Fibroblast of lung (primary cell): Measurements from ENCODE around the gene RAB1A. TPM values are rescaled to one million over a fixed set of nuclear protein-coding genes. Genes with fewer than 3 reads are reported as not detected.
A peak's percentile ranks its signal among the peaks of the same experiment; 100 is the strongest.

Experiments used
- DNase-seq, 2 donors: peaks; one replicate each; pipeline versions ENCODE4 v3.0.0 to v3.0.0-alpha.2; 2010; ENCODE audit warnings: low read depth in 2 of 2
- H2AFZ ChIP-seq: 2 replicates; pipeline ENCODE4 v1.5.1; 2012; ENCODE audit warnings: low read length, control low read depth, inconsistent platforms
- H3K27ac ChIP-seq: 2 replicates; pipeline ENCODE4 v1.5.1; 2011; ENCODE audit warnings: low read length, control low read depth; ENCODE audit not compliant: insufficient read depth
- H3K27me3 ChIP-seq: 2 replicates; pipeline ENCODE4 v1.5.1; 2011; ENCODE audit warnings: mild to moderate bottlenecking, low read length; ENCODE audit not compliant: control insufficient read depth, insufficient read depth
- H3K36me3 ChIP-seq: 2 replicates; pipeline ENCODE4 v1.5.1; 2011; ENCODE audit warnings: low read length; ENCODE audit not compliant: control insufficient read depth, insufficient read depth
- H3K4me1 ChIP-seq: 2 replicates; pipeline ENCODE4 v1.5.1; 2011; ENCODE audit warnings: low read length; ENCODE audit not compliant: control insufficient read depth, insufficient read depth; ENCODE audit errors: extremely low read depth
- H3K4me2 ChIP-seq: 2 replicates; pipeline ENCODE4 v1.5.1; 2011; ENCODE audit warnings: low read length, control low read depth; ENCODE audit not compliant: insufficient read depth; ENCODE audit errors: extremely low read depth
- H3K4me3 ChIP-seq, 4 experiments: fragments of 200-600 bp in 1 of 4; sonication (generic) in 1 of 4; replicated peaks in 1 of 4; 2 replicates each; pipeline ENCODE4 v1.5.1; 2011 to 2016; ENCODE audit warnings: low read length in 4 of 4, low read depth in 3 of 4, mild to moderate bottlenecking in 3 of 4, control low read depth in 2 of 4, inconsistent platforms in 1 of 4, mixed read lengths in 1 of 4; ENCODE audit not compliant: insufficient read depth in 1 of 4; ENCODE audit errors: control extremely low read depth in 1 of 4
- H3K79me2 ChIP-seq: 2 replicates; pipeline ENCODE4 v1.5.1; 2012; ENCODE audit warnings: mild to moderate bottlenecking, low read length, inconsistent platforms; ENCODE audit not compliant: control insufficient read depth, insufficient read depth
- H3K9ac ChIP-seq: 2 replicates; pipeline ENCODE4 v1.5.1; 2011; ENCODE audit warnings: mild to moderate bottlenecking, low read length, control low read depth; ENCODE audit not compliant: insufficient read depth
- H3K9me3 ChIP-seq: 2 replicates; pipeline ENCODE4 v1.5.1; 2012; ENCODE audit warnings: low read depth, low read length; ENCODE audit not compliant: control insufficient read depth, insufficient read depth
- H4K20me1 ChIP-seq: 2 replicates; pipeline ENCODE4 v1.5.1; 2011; ENCODE audit warnings: low read length; ENCODE audit not compliant: control insufficient read depth, insufficient read depth; ENCODE audit errors: extremely low read depth
- CTCF ChIP-seq, 2 donors: IDR thresholded peaks in 1 of 2; conservative IDR thresholded peaks in 1 of 2; 1 replicate in 1 of 2; 2 replicates in 1 of 2; pipeline ENCODE4 v1.5.1; 2011 to 2012; ENCODE audit warnings: low read length in 2 of 2, control low read depth in 1 of 2, inconsistent platforms in 1 of 2, low read depth in 1 of 2, mild to moderate bottlenecking in 1 of 2
- EZH2 ChIP-seq: IDR thresholded peaks from 2 replicates; pipeline ENCODE4 v1.5.1; 2012; ENCODE audit warnings: low read length, control low read depth, mild to moderate bottlenecking; ENCODE audit errors: missing control alignments
- polyA plus RNA-seq, 2 donors: library from polyadenylated mRNA; depleted of rRNA in 1 of 2; stranded (reverse) in 1 of 2; unstranded in 1 of 2; fragments of >200 nt; gene quantifications; 2 replicates each; pipeline ENCODE4 v1.2.1, GENCODE V29; 2011 to 2012; ENCODE audit warnings: missing spikeins in 1 of 2
- total RNA-seq: library from RNA; depleted of rRNA; stranded (reverse); fragments of >200 nt; gene quantifications from 2 replicates; pipeline ENCODE4 v1.2.1, GENCODE V29; 2014

Gene RAB1A
- total and polyA plus RNA-seq, 2 donors (not counting 1 experiment from before 2014, with no cell fraction given), result 89.8 to 289 TPM

GRCh38 chr2:65165558-65165957 lies 35.7 kb upstream of the RAB1A start:
- H3K9me3 ChIP-seq, result no peaks in the 10 kb centered on the region
- H3K9ac ChIP-seq, result no peak overlapping the region
- no peak for TF ChIP-seq EZH2
- TF ChIP-seq CTCF (conservative IDR thresholded peaks at IDR 0.05 in 1 of 2, IDR thresholded peaks at IDR 0.05 in 1 of 2; ENCODE audit: low read depth in 1 of 2, low read length in 2 of 2), result no peak
- H3K27ac ChIP-seq, result no peak overlapping the region
- H3K4me1 ChIP-seq, result no peaks in the 10 kb centered on the region
- H3K4me3 ChIP-seq, result no peak overlapping the region
- H4K20me1 ChIP-seq, result no peaks in the 10 kb centered on the region
- H3K79me2 ChIP-seq, result no peaks in the 10 kb centered on the region
- H3K27me3 ChIP-seq, result no peaks in the 10 kb centered on the region
- DNase-seq, result no peak
- no peak overlapping the region for H3K4me2 ChIP-seq
- no peaks in the 10 kb centered on the region for H3K36me3 ChIP-seq
- no peak overlapping the region for H2AFZ ChIP-seq

GRCh38 chr2:65164426-65164891 lies 34.6 kb upstream of the RAB1A start:
- Histone ChIP-seq H3K36me3 (no peaks in the 10 kb centered on the region), H3K79me2 (no peaks in the 10 kb centered on the region), H3K9me3 (no peaks in the 10 kb centered on the region), H2AFZ (no peak overlapping the region), H3K27me3 (no peaks in the 10 kb centered on the region), H3K4me3 (no peak overlapping the region), H4K20me1 (no peaks in the 10 kb centered on the region), H3K27ac (no peak overlapping the region), H3K4me2 (no peak overlapping the region), H3K9ac (no peak overlapping the region), H3K4me1 (no peaks in the 10 kb centered on the region)
- TF ChIP-seq CTCF (conservative IDR thresholded peaks at IDR 0.05 in 1 of 2, IDR thresholded peaks at IDR 0.05 in 1 of 2; ENCODE audit: low read depth in 1 of 2, low read length in 2 of 2), result no peak
- no peak for TF ChIP-seq EZH2
- peak in 1 of 2 donors; percentile 33 for DNase-seq

GRCh38 chr2:65161551-65162100 lies 31.7 kb upstream of the RAB1A start:
- no peak for DNase-seq
- H3K27ac ChIP-seq, result no peak overlapping the region

More at GRCh38 chr2:65161551-65162100, 31.7 kb upstream of the RAB1A start:
- H3K4me2 ChIP-seq, result no peak overlapping the region
- H3K9ac ChIP-seq, result no peak overlapping the region
- no peaks in the 10 kb centered on the region for H3K9me3 ChIP-seq
- H2AFZ ChIP-seq, result no peak overlapping the region
- H3K36me3 ChIP-seq, result no peaks in the 10 kb centered on the region
- no peaks in the 10 kb centered on the region for H3K27me3 ChIP-seq
- H3K4me3 ChIP-seq, result no peak overlapping the region
- H3K4me1 ChIP-seq, result no peaks in the 10 kb centered on the region
- H4K20me1 ChIP-seq, result no peaks in the 10 kb centered on the region
- no peaks in the 10 kb centered on the region for H3K79me2 ChIP-seq
- TF ChIP-seq CTCF (conservative IDR thresholded peaks at IDR 0.05 in 1 of 2, IDR thresholded peaks at IDR 0.05 in 1 of 2; ENCODE audit: low read depth in 1 of 2, low read length in 2 of 2) (no peak), EZH2 (no peak)
